Measurements from ENCODE around the gene C3orf33.
"Not testable (repeated sequence)": the region's sequence is repeated elsewhere in the genome, so short reads cannot be mapped to it uniquely, and the experiment has no call there.

GRCh38 chr3:155849404-155849803 is 43.3 kb upstream of the C3orf33 start:
- not testable (repeated sequence) for TF ChIP-seq CTCF (IDR thresholded peaks at IDR 0.05; ENCODE audit: poor library complexity); EZH2phosphoT487 (IDR thresholded peaks at IDR 0.05; ENCODE audit: low read depth, severe bottlenecking, unreplicated experiment)

All from hepatocyte (in vitro differentiated cells).